Left lung (tissue), 10 donors: ENCODE measurements around the gene ADAM12. TPM values are rescaled to one million over a fixed set of nuclear protein-coding genes. Genes with fewer than 3 reads are reported as not detected.

Experiments used
- ATAC-seq: fragments of 200-7000 bp; cut with Tn5 transposase; one replicate; pipeline ENCODE4 v1.9.1; 2020; ENCODE audit warnings: moderate library complexity
- DNase-seq, 4 donors: peaks; one replicate each; pipeline ENCODE4 v3.0.0-alpha.2; 2013 to 2020
- H3K27ac ChIP-seq, 2 donors: fragments of 200-600 bp; sonication (generic) in 1 of 2; one replicate each; pipeline versions ENCODE4 v1.5.0 to v1.8.0; 2020 to 2021
- H3K27me3 ChIP-seq, 2 donors: fragments of 200-600 bp; sonication (generic) in 1 of 2; one replicate each; pipeline versions ENCODE4 v1.5.0 to v1.8.0; 2020 to 2021
- H3K36me3 ChIP-seq, 2 donors: fragments of 200-600 bp; sonication (generic) in 1 of 2; one replicate each; pipeline versions ENCODE4 v1.5.0 to v1.8.0; 2020 to 2021
- H3K4me1 ChIP-seq, 2 donors: fragments of 200-600 bp; one replicate each; pipeline ENCODE4 v1.8.0; 2021
- H3K4me3 ChIP-seq, 2 donors: fragments of 200-600 bp; sonication (generic) in 1 of 2; one replicate each; pipeline versions ENCODE4 v1.5.0 to v1.8.0; 2020 to 2021; ENCODE audit warnings: mild to moderate bottlenecking in 1 of 2
- H3K9me3 ChIP-seq, 2 donors: fragments of 200-600 bp; sonication (generic) in 1 of 2; one replicate each; pipeline versions ENCODE4 v1.5.0 to v1.8.0; 2020 to 2021
- intact Hi-C, 2 donors: fragments of 100-400 bp; cut with DNase I; formaldehyde crosslinking; loops; one replicate each; pipeline versions ENCODE4 v1.11.2 to v1.14.2; 2022
- polyA plus RNA-seq, 6 donors: library from polyadenylated mRNA; unstranded; fragments of 120-200 nt; gene quantifications; one replicate each; pipeline ENCODE4 v1.2.1, GENCODE V29; 2013; ENCODE audit not compliant: insufficient read length in 6 of 6
- total RNA-seq, 2 donors: library from RNA; stranded (reverse); fragmentation: NEBNext Ultra II Directional; extraction: Animal tissue kit (Norgen Biotek cat#: 25700); gene quantifications; one replicate each; pipeline ENCODE4 v1.2.1, GENCODE V29; 2021
- TF ChIP-seq, protein P1 (sequence below), 2 donors: fragments of 200-600 bp; sonication (generic) in 1 of 2; IDR thresholded peaks; one replicate each; pipeline versions ENCODE4 v1.5.0 to v1.8.0; 2021; ENCODE audit warnings: antibody characterized with exemption in 2 of 2
- donor health status: DM: no; HTN: yes; CAD: no.
- donor health status: DM: no; HTN: no; CAD: no.

Gene ADAM12
- total and polyA plus RNA-seq, 8 donors = 2.6 to 22.4 (median 10.7) TPM

- ATAC-seq (no peak), DNase-seq (no peak)
- intact Hi-C loops = no loop called here
- H3K4me3 ChIP-seq = no peak overlapping the region
- H3K9me3 ChIP-seq = no peaks in the 10 kb centered on the region
- peaks cover 0 to 8% of the 10 kb centered on the region in 2 donors for H3K27me3 ChIP-seq
- H3K4me1 ChIP-seq = no peaks in the 10 kb centered on the region
- no peak overlapping the region for H3K27ac ChIP-seq
- TF ChIP-seq, protein P1, sequence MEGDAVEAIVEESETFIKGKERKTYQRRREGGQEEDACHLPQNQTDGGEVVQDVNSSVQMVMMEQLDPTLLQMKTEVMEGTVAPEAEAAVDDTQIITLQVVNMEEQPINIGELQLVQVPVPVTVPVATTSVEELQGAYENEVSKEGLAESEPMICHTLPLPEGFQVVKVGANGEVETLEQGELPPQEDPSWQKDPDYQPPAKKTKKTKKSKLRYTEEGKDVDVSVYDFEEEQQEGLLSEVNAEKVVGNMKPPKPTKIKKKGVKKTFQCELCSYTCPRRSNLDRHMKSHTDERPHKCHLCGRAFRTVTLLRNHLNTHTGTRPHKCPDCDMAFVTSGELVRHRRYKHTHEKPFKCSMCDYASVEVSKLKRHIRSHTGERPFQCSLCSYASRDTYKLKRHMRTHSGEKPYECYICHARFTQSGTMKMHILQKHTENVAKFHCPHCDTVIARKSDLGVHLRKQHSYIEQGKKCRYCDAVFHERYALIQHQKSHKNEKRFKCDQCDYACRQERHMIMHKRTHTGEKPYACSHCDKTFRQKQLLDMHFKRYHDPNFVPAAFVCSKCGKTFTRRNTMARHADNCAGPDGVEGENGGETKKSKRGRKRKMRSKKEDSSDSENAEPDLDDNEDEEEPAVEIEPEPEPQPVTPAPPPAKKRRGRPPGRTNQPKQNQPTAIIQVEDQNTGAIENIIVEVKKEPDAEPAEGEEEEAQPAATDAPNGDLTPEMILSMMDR (IDR thresholded peaks at IDR 0.05) = no peak
- H3K36me3 ChIP-seq = no peaks in the 10 kb centered on the region
Measured at GRCh38 chr10:126157189-126157588, 231.1 kb downstream of the ADAM12 start.

DNA sequence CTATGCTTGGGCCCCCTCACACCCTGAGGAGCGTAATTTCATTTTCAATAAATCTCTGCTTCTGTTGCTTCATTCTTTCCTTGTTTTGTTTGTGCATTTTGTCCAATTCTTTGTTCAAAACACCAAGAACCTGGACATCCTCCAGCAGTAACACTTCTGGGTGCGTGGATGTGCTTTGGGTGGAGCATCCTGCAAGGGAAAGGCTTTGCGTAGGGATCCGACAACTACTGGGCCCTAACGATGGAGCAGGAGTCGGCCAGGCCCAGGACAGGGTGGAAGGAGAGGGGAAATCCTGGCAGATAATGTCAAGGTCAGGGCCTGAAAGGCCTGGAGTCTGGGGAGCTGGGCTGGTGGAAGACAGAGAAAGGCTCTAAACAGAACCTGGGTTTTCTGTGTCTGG is 231.8 kb downstream of the ADAM12 start:
- H3K4me1 ChIP-seq = no peaks in the 10 kb centered on the region
- peaks cover 0 to 8% of the 10 kb centered on the region in 2 donors for H3K27me3 ChIP-seq
- H3K9me3 ChIP-seq = peaks cover 0 to 3% of the 10 kb centered on the region in 2 donors
- TF ChIP-seq, protein P1 (IDR thresholded peaks at IDR 0.05) = no peak
- H3K36me3 ChIP-seq = no peaks in the 10 kb centered on the region
- no peak overlapping the region for H3K27ac ChIP-seq
- ATAC-seq (no peak), DNase-seq (no peak)
- H3K4me3 ChIP-seq = no peak overlapping the region
- intact Hi-C loops = no loop called here

- DNase-seq (no peak), ATAC-seq (no peak)
- no peaks in the 10 kb centered on the region for H3K4me1 ChIP-seq
- peaks cover 0 to 8% of the 10 kb centered on the region in 2 donors for H3K9me3 ChIP-seq
- H3K4me3 ChIP-seq = no peak overlapping the region
- intact Hi-C loops = no loop called here
- H3K27ac ChIP-seq = no peak overlapping the region
- H3K27me3 ChIP-seq = peaks cover 0 to 8% of the 10 kb centered on the region in 2 donors
- no peaks in the 10 kb centered on the region for H3K36me3 ChIP-seq
- TF ChIP-seq, protein P1 (IDR thresholded peaks at IDR 0.05) = no peak
Measured at GRCh38 chr10:126156012-126156411, 232.3 kb downstream of the ADAM12 start.

- intact Hi-C loops = no loop called here
- ATAC-seq = no peak
- peaks cover 0 to 6% of the 10 kb centered on the region in 2 donors for H3K27me3 ChIP-seq
- no peak overlapping the region for H3K27ac ChIP-seq
- TF ChIP-seq, protein P1 (IDR thresholded peaks at IDR 0.05) = no peak
- H3K4me3 ChIP-seq = no peak overlapping the region
- no peaks in the 10 kb centered on the region for H3K36me3 ChIP-seq
- H3K9me3 ChIP-seq = peaks cover 0 to 12% of the 10 kb centered on the region in 2 donors
- DNase-seq = no peak
- no peaks in the 10 kb centered on the region for H3K4me1 ChIP-seq
Measured at GRCh38 chr10:126155528-126155927, 232.7 kb downstream of the ADAM12 start.

DNA sequence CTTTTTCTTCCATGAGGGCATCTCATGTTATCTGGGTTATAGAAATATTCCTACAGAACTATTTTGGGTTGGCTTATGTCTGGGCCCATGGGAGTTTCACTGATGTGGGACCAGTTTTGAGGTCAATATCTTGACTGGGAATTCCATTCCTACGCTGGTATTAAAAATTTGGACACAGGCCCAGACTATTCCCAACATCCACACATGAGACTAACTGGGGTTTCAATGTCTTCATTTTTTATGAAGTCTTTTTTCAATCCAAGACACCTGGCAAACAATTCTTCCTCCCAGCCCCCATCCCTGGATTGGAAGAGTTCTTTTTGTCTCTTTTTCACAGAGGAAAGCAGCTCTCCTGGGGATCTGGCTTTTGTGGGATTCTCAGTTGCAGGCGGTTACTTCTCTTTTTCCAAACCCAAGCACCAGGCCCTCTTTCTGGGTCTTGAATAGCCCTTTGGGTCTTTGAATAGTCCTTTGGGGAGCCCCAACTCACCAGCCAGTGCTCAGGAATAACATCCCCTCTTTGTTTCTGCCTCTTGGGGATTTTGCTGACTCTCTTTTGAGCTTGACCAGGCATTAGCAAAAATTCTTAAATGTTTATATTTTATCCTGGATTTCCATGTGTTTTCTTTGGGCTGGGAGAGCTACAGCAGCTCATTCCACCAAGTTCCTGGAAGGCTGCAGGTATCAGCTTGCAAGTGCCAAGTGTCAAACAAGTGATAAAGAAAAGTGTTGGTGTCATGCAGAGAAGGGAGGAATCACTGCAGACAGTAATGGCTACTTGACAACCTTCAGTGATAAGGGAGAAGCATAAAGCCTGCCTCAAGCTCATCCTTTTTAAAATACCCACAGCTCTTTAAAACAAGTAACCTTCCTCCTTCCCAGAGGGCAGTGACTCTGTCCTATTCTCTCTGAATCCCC is 234.3 kb downstream of the ADAM12 start:
- Histone ChIP-seq H3K4me3 (no peak overlapping the region), H3K27ac (no peak overlapping the region), H3K36me3 (no peaks in the 10 kb centered on the region), H3K9me3 (peaks cover 0 to 13% of the 10 kb centered on the region in 2 donors), H3K27me3 (no peaks in the 10 kb centered on the region), H3K4me1 (peaks cover 0 to under 1% of the 10 kb centered on the region in 2 donors)
- ATAC-seq (no peak), DNase-seq (no peak)
- intact Hi-C loops = no loop called here
- TF ChIP-seq, protein P1 (IDR thresholded peaks at IDR 0.05) = no peak
